ENCODE measurements around the gene BHLHE40.

GRCh38 chr3:4976109-4976508, 3.1 kb upstream of the BHLHE40 start:
- TF ChIP-seq RELA (IDR thresholded peaks at IDR 0.05; ENCODE audit: borderline replicate concordance, partially characterized antibody) (no peak), SIN3A (IDR thresholded peaks at IDR 0.05; ENCODE audit: low read depth, low read length) (no peak), SIX5 (IDR thresholded peaks at IDR 0.05; ENCODE audit: low read depth, low read length, severe bottlenecking) (no peak), CEBPZ (IDR thresholded peaks at IDR 0.05; ENCODE audit: low read depth, low read length) (no peak), POLR2AphosphoS5 (IDR thresholded peaks at IDR 0.05; ENCODE audit: low read length) (no peak)

Data from GM12878 (cell line).